Endothelial cell of umbilical vein (primary cell): ENCODE results near the gene RBMS3. TPM values are rescaled to one million over a fixed set of nuclear protein-coding genes. Genes with fewer than 3 reads are reported as not detected.

Source experiments
- BruUV-seq: library from RNA; stranded (reverse); fragments of 400-500 nt; replicated peaks from 2 replicates; lab custom pipeline; 2021; lab: Mats Ljungman, UMichigan
- CTCF ChIA-PET: fragments of 300-600, 350-600 bp; sonication (Branson Sonifier 250); formaldehyde crosslinking; loops from one replicate; lab custom pipeline; 2021; ENCODE audit warnings: antibody characterized with exemption, inconsistent platforms; lab: Charles Lee
- POLR2A ChIA-PET: fragments of 300-600, 350-600 bp; sonication (Branson Sonifier 250); formaldehyde crosslinking; loops from one replicate; lab custom pipeline; 2021; ENCODE audit warnings: antibody characterized with exemption, inconsistent platforms; lab: Charles Lee
- DNase-seq: peaks from one replicate; pipeline ENCODE4 v3.0.0-alpha.2; 2011; ENCODE audit warnings: low read depth, low spot score
- FAIRE-seq: peaks from 2 replicates; lab custom pipeline; 2011; peaks lifted over from hg19 to GRCh38; lab: Jason Lieb, UNC
- H2AFZ ChIP-seq: 2 replicates; pipeline ENCODE4 v1.6.0; 2012; ENCODE audit warnings: low read depth, low read length, control low read depth, inconsistent platforms
- H3K27ac ChIP-seq: 2 replicates; pipeline ENCODE4 v1.5.1; 2011; ENCODE audit warnings: low read depth, mild to moderate bottlenecking, control low read depth, low read length, moderate library complexity; ENCODE audit not compliant: insufficient read depth
- H3K27me3 ChIP-seq, 2 experiments: 2 replicates each; pipeline versions ENCODE4 v1.6.0 to v1.6.1; 2011; ENCODE audit warnings: low read length in 2 of 2, mixed read lengths in 1 of 2; ENCODE audit not compliant: control insufficient read depth in 2 of 2, insufficient read depth in 2 of 2
- H3K36me3 ChIP-seq, 2 experiments: 2 replicates in 1 of 2; 3 replicates in 1 of 2; pipeline ENCODE4 v1.5.1; 2011; ENCODE audit warnings: low read length in 2 of 2, mild to moderate bottlenecking in 1 of 2, moderate library complexity in 1 of 2; ENCODE audit not compliant: control insufficient read depth in 2 of 2, insufficient read depth in 2 of 2; ENCODE audit errors: extremely low read depth in 1 of 2
- H3K4me1 ChIP-seq: 3 replicates; pipeline ENCODE4 v1.5.1; 2011; ENCODE audit warnings: mild to moderate bottlenecking, low read length; ENCODE audit not compliant: control insufficient read depth, insufficient read depth; ENCODE audit errors: extremely low read depth
- H3K4me2 ChIP-seq: 2 replicates; pipeline ENCODE4 v1.6.1; 2011; ENCODE audit warnings: low read length, control low read depth, mixed read lengths; ENCODE audit not compliant: insufficient read depth
- H3K4me3 ChIP-seq, 3 experiments: fragments of 200-600 bp in 1 of 3; sonication (generic), shearing (Covaris generic) in 1 of 3; replicated peaks in 1 of 3; 2 replicates each; pipeline ENCODE4 v1.5.1; 2011 to 2016; ENCODE audit warnings: control low read depth in 3 of 3, low read length in 3 of 3, mild to moderate bottlenecking in 2 of 3, inconsistent platforms in 1 of 3, low read depth in 1 of 3, moderate library complexity in 1 of 3; ENCODE audit not compliant: insufficient read depth in 1 of 3
- H3K79me2 ChIP-seq: 2 replicates; pipeline ENCODE4 v1.6.0; 2012; ENCODE audit warnings: low read length, inconsistent platforms; ENCODE audit not compliant: control insufficient read depth, insufficient read depth
- H3K9ac ChIP-seq: replicated peaks from 2 replicates; pipeline ENCODE3; 2011; ENCODE audit warnings: low read length, control low read depth; ENCODE audit not compliant: insufficient read depth; ENCODE audit errors: extremely low read depth
- H3K9me1 ChIP-seq: replicated peaks from 3 replicates; pipeline ENCODE4 v1.6.0; 2011; ENCODE audit warnings: mild to moderate bottlenecking, low read length; ENCODE audit not compliant: control insufficient read depth, insufficient read depth; ENCODE audit errors: extremely low read depth
- H3K9me3 ChIP-seq: replicated peaks from 2 replicates; pipeline ENCODE4 v1.5.1; 2012; ENCODE audit warnings: low read length, inconsistent platforms; ENCODE audit not compliant: control insufficient read depth, insufficient read depth
- H4K20me1 ChIP-seq: replicated peaks from 2 replicates; pipeline ENCODE3; 2011; ENCODE audit warnings: mild to moderate bottlenecking, low read length; ENCODE audit not compliant: control insufficient read depth, insufficient read depth; ENCODE audit errors: extremely low read depth
- EZH2 ChIP-seq: IDR thresholded peaks from 2 replicates; pipeline ENCODE4 v1.6.1; 2012; ENCODE audit warnings: borderline replicate concordance, low read depth, mild to moderate bottlenecking, moderate library complexity, low read length, inconsistent platforms; ENCODE audit not compliant: severe bottlenecking
- FOS ChIP-seq: IDR thresholded peaks from 2 replicates; pipeline ENCODE4 v1.6.1; 2011; ENCODE audit warnings: mild to moderate bottlenecking, low read length, moderate library complexity, borderline replicate concordance; ENCODE audit not compliant: insufficient read depth
- JUN ChIP-seq: IDR thresholded peaks from 2 replicates; pipeline ENCODE4 v1.6.1; 2011; ENCODE audit warnings: borderline replicate concordance, low read depth; ENCODE audit not compliant: insufficient read length, insufficient read depth
- MAX ChIP-seq: IDR thresholded peaks from 2 replicates; pipeline ENCODE4 v1.6.1; 2011; ENCODE audit not compliant: insufficient read depth, insufficient read length
- MYC ChIP-seq: IDR thresholded peaks from one replicate; pipeline ENCODE4 v1.6.1; 2011; ENCODE audit warnings: mild to moderate bottlenecking, low read depth, low read length
- POLR2A ChIP-seq: IDR thresholded peaks from 2 replicates; pipeline ENCODE4 v1.6.1; 2012; ENCODE audit warnings: low read depth, mild to moderate bottlenecking, control low read depth, low read length
- POLR2AphosphoS5 ChIP-seq: IDR thresholded peaks from 2 replicates; pipeline ENCODE4 v1.6.1; 2012; ENCODE audit warnings: low read depth, mild to moderate bottlenecking, control low read depth, low read length, moderate library complexity; ENCODE audit not compliant: insufficient read depth
- dilution Hi-C: fragments of 300-500 bp; cut with MboI; formaldehyde crosslinking; loops from one replicate; pipeline ENCODE4 v1.15.0; 2019; ENCODE audit warnings: low sequenced_read_pairs; ENCODE audit not compliant: extremely low pct_ligation_motif_present
- intact Hi-C: fragments of 100-400 bp; cut with micrococcal nuclease; formaldehyde crosslinking; loops from one replicate; pipeline ENCODE4 v1.10.0; 2022
- polyA plus RNA-seq, 4 experiments: library from polyadenylated mRNA; depleted of rRNA in 3 of 4; stranded (reverse) in 3 of 4; unstranded in 1 of 4; fragments of >200 nt; gene quantifications; 2 replicates each; pipeline versions ENCODE4 v1.2.1 to v1.2.3, GENCODE V29; 2011 to 2012; ENCODE audit warnings: missing spikeins in 1 of 4
- total RNA-seq: library from RNA; stranded (reverse); gene quantifications from 2 replicates; pipeline ENCODE4 v1.2.3, GENCODE V29; 2021
- TF ChIP-seq, protein P1 (sequence below), 2 donors: IDR thresholded peaks; 1 replicate in 1 of 2; 2 replicates in 1 of 2; pipeline ENCODE4 v1.5.1; 2011; ENCODE audit warnings: low read length in 2 of 2, mild to moderate bottlenecking in 2 of 2, moderate library complexity in 2 of 2, control low read depth in 1 of 2, inconsistent platforms in 1 of 2, low read depth in 1 of 2; ENCODE audit not compliant: insufficient read depth in 1 of 2; ENCODE audit errors: extremely low read depth in 1 of 2

RBMS3 gene
- total and polyA plus RNA-seq, 2 donors (not counting 3 experiments of a cell fraction or from before 2014, with no cell fraction given) = 13.6 to 42.3 TPM

DNA sequence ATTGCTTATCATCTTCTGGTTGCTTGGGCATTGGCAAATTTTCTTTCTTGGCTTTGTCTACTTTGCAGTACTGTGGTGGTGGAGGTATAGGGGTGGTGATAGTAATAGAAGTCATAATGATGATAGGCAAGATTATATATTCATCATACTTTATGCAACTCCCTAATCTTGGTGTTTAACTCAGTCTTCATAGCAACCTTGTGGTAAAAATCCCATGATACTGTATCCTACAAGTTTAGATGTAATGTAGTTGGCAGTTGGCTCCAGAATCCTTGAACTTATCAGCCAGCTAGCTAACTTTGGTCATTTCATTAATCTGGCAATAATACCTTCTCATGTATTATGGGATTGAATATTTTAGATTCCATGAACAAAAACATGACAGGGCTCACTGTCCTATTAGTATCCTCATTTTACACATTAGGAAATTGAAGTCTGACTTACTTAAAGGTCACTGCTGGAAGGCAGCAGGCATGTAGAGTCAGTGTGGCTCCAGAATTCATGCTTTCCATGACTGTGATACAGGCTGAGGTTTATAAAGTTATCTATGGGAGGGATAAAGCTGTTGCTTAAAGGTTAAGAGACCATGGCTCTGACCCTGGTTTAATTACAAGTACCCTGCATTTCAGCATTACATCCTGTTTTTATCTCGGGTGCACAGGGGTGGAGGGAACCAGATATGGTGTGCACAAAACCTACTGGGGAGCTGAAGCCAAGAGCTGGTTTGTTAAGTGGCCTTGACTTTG lies 33.3 kb downstream of the RBMS3 start:
- no TSS peak for BruUV-seq
- TF ChIP-seq POLR2AphosphoS5 = no peak
- TF ChIP-seq POLR2A = no peak
- no peak for TF ChIP-seq MAX
- TF ChIP-seq EZH2 = no peak
- no peak for TF ChIP-seq JUN
- TF ChIP-seq FOS = no peak
- TF ChIP-seq, protein P1, sequence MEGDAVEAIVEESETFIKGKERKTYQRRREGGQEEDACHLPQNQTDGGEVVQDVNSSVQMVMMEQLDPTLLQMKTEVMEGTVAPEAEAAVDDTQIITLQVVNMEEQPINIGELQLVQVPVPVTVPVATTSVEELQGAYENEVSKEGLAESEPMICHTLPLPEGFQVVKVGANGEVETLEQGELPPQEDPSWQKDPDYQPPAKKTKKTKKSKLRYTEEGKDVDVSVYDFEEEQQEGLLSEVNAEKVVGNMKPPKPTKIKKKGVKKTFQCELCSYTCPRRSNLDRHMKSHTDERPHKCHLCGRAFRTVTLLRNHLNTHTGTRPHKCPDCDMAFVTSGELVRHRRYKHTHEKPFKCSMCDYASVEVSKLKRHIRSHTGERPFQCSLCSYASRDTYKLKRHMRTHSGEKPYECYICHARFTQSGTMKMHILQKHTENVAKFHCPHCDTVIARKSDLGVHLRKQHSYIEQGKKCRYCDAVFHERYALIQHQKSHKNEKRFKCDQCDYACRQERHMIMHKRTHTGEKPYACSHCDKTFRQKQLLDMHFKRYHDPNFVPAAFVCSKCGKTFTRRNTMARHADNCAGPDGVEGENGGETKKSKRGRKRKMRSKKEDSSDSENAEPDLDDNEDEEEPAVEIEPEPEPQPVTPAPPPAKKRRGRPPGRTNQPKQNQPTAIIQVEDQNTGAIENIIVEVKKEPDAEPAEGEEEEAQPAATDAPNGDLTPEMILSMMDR (IDR thresholded peaks at IDR 0.05; ENCODE audit: extremely low read depth in 1 of 2, insufficient read depth in 1 of 2, low read depth in 1 of 2, low read length in 2 of 2) = no peak
- no peak for TF ChIP-seq MYC
- Histone ChIP-seq H2AFZ (no peak overlapping the region), H3K9me3 (no peaks in the 10 kb centered on the region), H3K36me3 (no peaks in the 10 kb centered on the region), H3K4me1 (peaks cover 3% of the 10 kb centered on the region), H3K4me2 (no peak overlapping the region), H3K4me3 (no peak overlapping the region), H3K79me2 (peaks cover 58% of the 10 kb centered on the region), H3K9me1 (no peaks in the 10 kb centered on the region), H3K27me3 (no peaks in the 10 kb centered on the region), H3K9ac (no peak overlapping the region), H4K20me1 (peaks cover 5% of the 10 kb centered on the region), H3K27ac (no peak overlapping the region)
- DNase-seq = peak; percentile 18
- ChIA-PET POLR2A (no interaction called here), CTCF (interaction anchor here (1.4 kb wide), 1 partner anchor 10 kb away, joined by 4 read pairs; no protein-coding TSS in a partner anchor)
- FAIRE-seq = no peak
- intact Hi-C loops (no loop called here), dilution Hi-C loops (no loop called here)
